CD1c-positive myeloid dendritic cell (primary cell): ENCODE results near the gene ST8SIA1.
"Not testable (repeated sequence)": the region's sequence is repeated elsewhere in the genome, so short reads cannot be mapped to it uniquely, and the experiment has no call there.

Source experiments
- DNase-seq: peaks from one replicate; pipeline ENCODE4 v3.0.0-alpha.2; 2016; ENCODE audit errors: extremely low spot score

The ST8SIA1 gene

GRCh38 chr12:22172501-22172900 lies 162.0 kb downstream of the ST8SIA1 start:
- no peak for DNase-seq

GRCh38 chr12:22169376-22169775 lies 165.1 kb downstream of the ST8SIA1 start:
- DNase-seq: no peak

GRCh38 chr12:22164139-22164538 lies 170.4 kb downstream of the ST8SIA1 start:
- DNase-seq: peak; percentile 15

GRCh38 chr12:22163594-22163993 lies 170.9 kb downstream of the ST8SIA1 start:
- no peak for DNase-seq

- no peak for DNase-seq
Observed at GRCh38 chr12:22160396-22161003, 174.0 kb downstream of the ST8SIA1 start.

- DNase-seq: not testable (repeated sequence)
Observed at GRCh38 chr12:22149286-22149685, 185.2 kb downstream of the ST8SIA1 start.

GRCh38 chr12:22146686-22147085 lies 187.8 kb downstream of the ST8SIA1 start:
- DNase-seq: not testable (repeated sequence)
